ENCODE results near the gene IRX6. TPM values are rescaled to one million over a fixed set of nuclear protein-coding genes. Genes with fewer than 3 reads are reported as not detected.

IRX6 gene
- total and polyA plus RNA-seq, 3 donors from 2014 or later = 0.12 to 0.63 (median 0.50) TPM

DNA sequence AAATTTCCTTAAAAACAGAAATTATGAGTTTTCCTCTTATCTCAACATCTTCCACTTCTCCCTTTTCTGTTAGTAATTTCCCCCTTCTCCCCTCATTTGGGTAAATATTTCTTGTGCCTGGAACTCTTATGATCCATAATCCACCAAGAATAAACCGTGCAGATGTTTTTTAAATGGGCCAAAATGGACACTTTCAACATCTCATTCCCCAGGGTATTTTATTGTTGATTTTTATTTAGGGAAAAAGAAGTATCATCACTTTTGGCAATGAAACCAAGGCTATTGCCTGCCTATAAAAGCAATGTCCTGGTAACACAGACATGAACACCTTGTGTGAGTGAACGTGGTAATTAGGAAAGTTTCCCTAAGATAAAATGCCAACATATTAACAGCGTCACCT is 54.6 kb downstream of the IRX6 start:
- H3K36me3 ChIP-seq (ENCODE audit: low read depth, missing control alignments) = no peaks in the 10 kb centered on the region
- no peaks in the 10 kb centered on the region for H3K27me3 ChIP-seq
- no peak overlapping the region for H3K27ac ChIP-seq
- no peaks in the 10 kb centered on the region for H3K4me1 ChIP-seq
- no peaks in the 10 kb centered on the region for H3K9me3 ChIP-seq
- no peak for TF ChIP-seq POLR2A (IDR thresholded peaks at IDR 0.05)
- TF ChIP-seq, protein P1, sequence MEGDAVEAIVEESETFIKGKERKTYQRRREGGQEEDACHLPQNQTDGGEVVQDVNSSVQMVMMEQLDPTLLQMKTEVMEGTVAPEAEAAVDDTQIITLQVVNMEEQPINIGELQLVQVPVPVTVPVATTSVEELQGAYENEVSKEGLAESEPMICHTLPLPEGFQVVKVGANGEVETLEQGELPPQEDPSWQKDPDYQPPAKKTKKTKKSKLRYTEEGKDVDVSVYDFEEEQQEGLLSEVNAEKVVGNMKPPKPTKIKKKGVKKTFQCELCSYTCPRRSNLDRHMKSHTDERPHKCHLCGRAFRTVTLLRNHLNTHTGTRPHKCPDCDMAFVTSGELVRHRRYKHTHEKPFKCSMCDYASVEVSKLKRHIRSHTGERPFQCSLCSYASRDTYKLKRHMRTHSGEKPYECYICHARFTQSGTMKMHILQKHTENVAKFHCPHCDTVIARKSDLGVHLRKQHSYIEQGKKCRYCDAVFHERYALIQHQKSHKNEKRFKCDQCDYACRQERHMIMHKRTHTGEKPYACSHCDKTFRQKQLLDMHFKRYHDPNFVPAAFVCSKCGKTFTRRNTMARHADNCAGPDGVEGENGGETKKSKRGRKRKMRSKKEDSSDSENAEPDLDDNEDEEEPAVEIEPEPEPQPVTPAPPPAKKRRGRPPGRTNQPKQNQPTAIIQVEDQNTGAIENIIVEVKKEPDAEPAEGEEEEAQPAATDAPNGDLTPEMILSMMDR (IDR thresholded peaks at IDR 0.05) = no peak
- no peak for DNase-seq
- 85% methylated on average over 3 of the region's 3 CpGs for WGBS, 2 donors
- intact Hi-C loops (cut with DNase I; ENCODE audit: low total_unique reads) = no loop called here
- no peak overlapping the region for H3K4me3 ChIP-seq

DNA sequence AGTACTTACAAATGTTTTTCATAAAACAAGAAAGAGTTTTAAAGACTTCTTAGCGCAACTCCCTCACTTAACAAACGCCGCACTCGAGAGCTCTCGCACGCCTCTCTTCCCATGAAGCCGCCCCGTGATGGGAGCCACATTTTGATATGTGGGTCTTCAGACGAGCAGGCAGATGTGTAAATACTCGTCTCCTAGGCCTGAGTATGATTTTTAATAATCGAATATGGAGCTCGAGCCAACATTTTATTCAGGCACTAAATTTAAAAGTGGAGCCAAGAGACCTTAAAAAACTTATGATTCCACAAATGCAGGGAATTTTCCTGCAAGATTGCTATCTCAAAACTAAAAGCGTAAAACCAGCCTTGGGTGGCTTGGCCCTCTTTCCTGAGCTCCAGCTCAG is 55.4 kb downstream of the IRX6 start:
- Histone ChIP-seq H3K4me3 (no peak overlapping the region), H3K27ac (no peak overlapping the region), H3K9me3 (no peaks in the 10 kb centered on the region), H3K36me3 (ENCODE audit: low read depth, missing control alignments) (no peaks in the 10 kb centered on the region), H3K27me3 (no peaks in the 10 kb centered on the region), H3K4me1 (no peaks in the 10 kb centered on the region)
- whole genome bisulfite sequencing, 2 donors = 90 to 92% methylated on average over 13 of the region's 13 CpGs
- intact Hi-C loops (cut with DNase I; ENCODE audit: low total_unique reads) = no loop called here
- TF ChIP-seq POLR2A (IDR thresholded peaks at IDR 0.05) = no peak
- TF ChIP-seq, protein P1 (IDR thresholded peaks at IDR 0.05) = no peak
- no peak for DNase-seq

DNA sequence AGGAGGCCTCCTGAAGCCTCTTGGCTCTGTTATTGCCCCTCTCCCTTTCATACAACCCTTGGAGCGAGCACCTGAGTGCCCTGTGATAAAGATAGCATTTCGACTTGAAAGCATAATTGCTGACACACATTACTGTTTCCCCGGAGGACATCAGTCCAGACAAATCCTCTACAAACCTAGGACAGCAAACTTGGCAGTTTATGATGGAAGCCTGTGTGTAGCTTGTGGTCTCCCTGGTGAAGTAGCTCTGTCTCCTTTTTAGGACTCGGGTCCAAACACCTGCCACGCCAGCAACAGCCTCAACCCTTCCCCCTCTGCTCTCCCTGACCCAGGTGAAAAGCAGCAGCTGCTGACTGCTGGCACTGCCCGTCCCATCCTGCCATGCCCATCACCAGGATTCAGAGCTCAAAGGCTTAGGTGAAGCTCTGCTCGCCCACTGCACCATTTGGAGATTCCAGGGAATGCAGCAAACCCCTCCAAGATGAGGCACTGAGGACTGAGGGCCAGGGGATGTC is 55.9 kb downstream of the IRX6 start:
- Histone ChIP-seq H3K9me3 (no peaks in the 10 kb centered on the region), H3K36me3 (ENCODE audit: low read depth, missing control alignments) (no peaks in the 10 kb centered on the region), H3K27me3 (no peaks in the 10 kb centered on the region), H3K27ac (no peak overlapping the region), H3K4me3 (no peak overlapping the region), H3K4me1 (no peaks in the 10 kb centered on the region)
- no peak for DNase-seq
- intact Hi-C loops (cut with DNase I; ENCODE audit: low total_unique reads) = no loop called here
- TF ChIP-seq, protein P1 (IDR thresholded peaks at IDR 0.05) = no peak
- TF ChIP-seq POLR2A (IDR thresholded peaks at IDR 0.05) = no peak
- WGBS, 2 donors = 85 to 87% methylated on average over 4 to 7 of the region's 7 CpGs

Small RNAs within 50 kb of the gene (small RNA-seq; reads per million reads assigned to genes)
- 0 reads per million in 2 donors for gene RN7SL841P

Other genes with a start within 250 kb of the IRX6 start
- gene MMP2, start 155.0 kb downstream of the IRX6 start, total RNA-seq = 100 to 1,000 TPM in 1 of 2 donors, 10 to 100 TPM in 1; 50.9 to 111 TPM
- gene MMP2, start 155.0 kb downstream of the IRX6 start, polyA plus RNA-seq (ENCODE audit: insufficient read depth, low read depth, low replicate concordance) = 250 TPM
- gene LPCAT2, start 184.9 kb downstream of the IRX6 start, total RNA-seq = 10 to 100 TPM in 1 of 2 donors, 1 to 10 TPM in 1; 6.9 to 12.0 TPM
- gene LPCAT2, start 184.9 kb downstream of the IRX6 start, polyA plus RNA-seq (ENCODE audit: insufficient read depth, low read depth, low replicate concordance) = 8.5 TPM
- 1 to 10 TPM in 1 of 2 donors, under 1 TPM in 1; 0.74 to 1.0 TPM for gene CAPNS2, start 242.5 kb downstream of the IRX6 start, total RNA-seq
- not detected for gene CAPNS2, start 242.5 kb downstream of the IRX6 start, polyA plus RNA-seq (ENCODE audit: insufficient read depth, low read depth, low replicate concordance)

All from testis (tissue), 3 donors.